OCI-LY3 (cell line): ENCODE results near the gene LY6G5C.

Experiments
- H2AFZ ChIP-seq: fragments of 200-600, 300-600 bp; shearing (Covaris generic); 2 replicates; pipeline ENCODE4 v1.6.0; 2014; ENCODE audit warnings: antibody characterized with exemption, low read depth, low read length
- H3K27ac ChIP-seq: fragments of 200-600, 300-600 bp; sonication (generic); 2 replicates; pipeline ENCODE4 v1.5.1; 2014; ENCODE audit warnings: mild to moderate bottlenecking, low read length, moderate library complexity, mixed read lengths
- H3K27me3 ChIP-seq: fragments of 200-600, 300-600 bp; sonication (generic); 2 replicates; pipeline ENCODE4 v1.6.1; 2014; ENCODE audit warnings: low read depth, low read length, mixed read lengths
- H3K36me3 ChIP-seq: fragments of 200-600, 300-600 bp; sonication (generic); replicated peaks from 2 replicates; pipeline ENCODE3; 2014; ENCODE audit warnings: low read depth, low read length, mixed read lengths
- H3K4me1 ChIP-seq: fragments of 300-600, 200-600 bp; sonication (generic); 2 replicates; pipeline ENCODE4 v1.6.1; 2014; ENCODE audit warnings: low read length, mixed read lengths
- H3K4me2 ChIP-seq: fragments of 200-600, 300-600 bp; sonication (generic); 2 replicates; pipeline ENCODE4 v1.6.1; 2014; ENCODE audit warnings: low read length, mixed read lengths
- H3K4me3 ChIP-seq: fragments of 300-600, 200-600 bp; sonication (generic); 2 replicates; pipeline ENCODE4 v1.5.1; 2014; ENCODE audit warnings: antibody characterized with exemption, mild to moderate bottlenecking, low read length, moderate library complexity
- H3K79me2 ChIP-seq: fragments of 300-600, 200-600 bp; shearing (Covaris generic); 2 replicates; pipeline ENCODE4 v1.6.1; 2014; ENCODE audit warnings: mild to moderate bottlenecking, low read length, mixed read lengths
- H3K9ac ChIP-seq: fragments of 300-600, 200-600 bp; shearing (Covaris generic); 2 replicates; pipeline ENCODE4 v1.6.0; 2014; ENCODE audit warnings: mild to moderate bottlenecking, low read length, moderate library complexity
- H3K9me3 ChIP-seq: fragments of 200-600, 300-600 bp; shearing (Covaris generic); 2 replicates; pipeline ENCODE4 v1.6.1; 2014; ENCODE audit warnings: low read length, mixed read lengths; ENCODE audit not compliant: insufficient read depth
- H4K20me1 ChIP-seq: fragments of 200-600, 300-600 bp; sonication (generic); 2 replicates; pipeline ENCODE4 v1.6.1; 2016; ENCODE audit warnings: low read length, mixed read lengths; ENCODE audit not compliant: insufficient read depth
- CTCF ChIP-seq: fragments of 200-600, 300-600 bp; sonication (generic); IDR thresholded peaks from 2 replicates; pipeline ENCODE4 v1.5.1; 2014; ENCODE audit warnings: antibody characterized with exemption, low read length, low read depth
- EZH2phosphoT487 ChIP-seq: fragments of 200-600 bp; shearing (Covaris generic); IDR thresholded peaks from 2 replicates; pipeline ENCODE4 v1.6.1; 2018; ENCODE audit warnings: antibody characterized with exemption, mixed run types, low read depth

LY6G5C gene

GRCh38 chr6:31689249-31690110 lies 8.6 kb upstream of the LY6G5C start:
- no peak overlapping the region for H3K4me3 ChIP-seq
- no peaks in the 10 kb centered on the region for H3K79me2 ChIP-seq
- H3K4me1 ChIP-seq, result peaks cover 5% of the 10 kb centered on the region; the same call in 1 of the 2 replicates
- H3K27me3 ChIP-seq, result no peaks in the 10 kb centered on the region
- no peaks in the 10 kb centered on the region for H4K20me1 ChIP-seq
- no peak overlapping the region for H2AFZ ChIP-seq
- TF ChIP-seq CTCF, result peak; percentile 25; the same call in 1 of the 2 replicates
- TF ChIP-seq EZH2phosphoT487, result no peak
- H3K4me2 ChIP-seq, result no peak overlapping the region
- H3K36me3 ChIP-seq, result peaks cover 2% of the 10 kb centered on the region
- no peak overlapping the region for H3K27ac ChIP-seq
- H3K9ac ChIP-seq, result no peak overlapping the region
- H3K9me3 ChIP-seq, result no peaks in the 10 kb centered on the region

DNA sequence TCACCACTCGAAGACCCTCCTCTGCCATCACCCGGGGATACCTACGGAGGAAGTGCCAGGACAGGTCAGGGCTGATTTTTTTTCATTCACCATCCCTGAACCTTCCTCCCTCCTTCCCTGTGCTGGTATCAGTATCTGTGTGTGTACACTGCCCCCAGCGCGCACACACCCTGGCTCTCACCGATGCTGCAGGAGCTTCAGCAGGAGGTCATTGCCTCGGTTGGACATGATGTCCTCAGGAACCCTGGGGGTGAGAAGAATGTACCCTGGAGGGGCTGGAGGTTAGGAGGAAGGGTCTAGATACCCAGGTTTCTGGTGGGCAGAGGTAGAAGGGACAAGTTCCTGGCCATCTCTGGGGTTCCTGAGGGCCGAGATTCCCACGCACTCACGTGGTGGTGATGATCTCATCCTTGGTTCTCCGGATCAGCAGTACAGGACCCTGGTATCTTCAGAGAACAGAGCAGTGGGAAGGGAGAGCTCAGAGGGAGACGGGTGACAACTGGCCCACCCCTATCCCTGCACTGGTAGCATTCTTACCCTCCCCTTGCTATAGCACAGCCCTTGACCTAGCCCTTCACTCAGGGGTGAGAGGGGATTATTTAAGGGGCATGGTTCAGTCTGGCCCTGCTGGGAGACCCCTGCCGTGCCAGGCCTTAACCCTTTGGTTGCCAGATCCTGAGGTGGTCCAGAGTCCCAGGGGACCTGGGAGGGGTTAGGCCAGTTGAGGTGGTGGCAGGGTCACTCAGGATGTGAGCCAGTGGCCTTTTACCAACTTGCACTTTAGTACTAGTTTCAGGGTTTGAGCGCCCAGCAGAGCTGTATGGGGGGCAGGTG lies 7.2 kb upstream of the LY6G5C start:
- Histone ChIP-seq H3K9ac (no peak overlapping the region), H3K36me3 (peaks cover 2% of the 10 kb centered on the region)

DNA sequence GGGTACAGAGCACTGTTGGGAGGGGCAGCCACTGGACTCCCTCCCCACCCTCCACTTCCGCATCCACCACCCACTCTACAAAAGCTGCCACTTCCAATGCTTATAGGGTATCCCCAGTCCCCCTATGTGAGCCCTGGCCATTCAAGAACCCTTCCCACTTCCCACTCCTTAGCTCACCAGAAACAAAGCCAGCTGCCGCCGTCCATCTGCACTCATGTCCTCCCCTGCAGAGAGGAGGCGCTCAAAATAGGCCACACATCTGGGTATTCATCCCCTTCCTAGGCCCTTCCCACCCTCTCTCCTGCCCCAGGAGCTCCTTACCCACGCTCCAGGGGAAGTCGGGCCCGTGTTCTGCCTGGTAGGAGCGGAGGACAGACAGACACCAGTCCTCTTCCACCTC lies 6.5 kb upstream of the LY6G5C start:
- no peaks in the 10 kb centered on the region for H3K79me2 ChIP-seq
- H3K4me2 ChIP-seq, result no peak overlapping the region
- peaks cover 2% of the 10 kb centered on the region for H3K36me3 ChIP-seq
- no peaks in the 10 kb centered on the region for H3K27me3 ChIP-seq
- H3K4me3 ChIP-seq, result no peak overlapping the region
- peaks cover 5% of the 10 kb centered on the region; the same call in 1 of the 2 replicates for H3K4me1 ChIP-seq
- no peak for TF ChIP-seq CTCF
- no peak for TF ChIP-seq EZH2phosphoT487
- H3K9ac ChIP-seq, result no peak overlapping the region
- H3K9me3 ChIP-seq, result no peaks in the 10 kb centered on the region
- H4K20me1 ChIP-seq, result no peaks in the 10 kb centered on the region
- H2AFZ ChIP-seq, result no peak overlapping the region
- H3K27ac ChIP-seq, result no peak overlapping the region

More for the DNA sequence above, 7.2 kb upstream of the LY6G5C start:
- Histone ChIP-seq H2AFZ (no peak overlapping the region), H3K9me3 (no peaks in the 10 kb centered on the region), H4K20me1 (no peaks in the 10 kb centered on the region), H3K4me2 (no peak overlapping the region), H3K79me2 (no peaks in the 10 kb centered on the region), H3K4me3 (no peak overlapping the region), H3K4me1 (peaks cover 5% of the 10 kb centered on the region; the same call in 1 of the 2 replicates), H3K27me3 (no peaks in the 10 kb centered on the region), H3K27ac (no peak overlapping the region)
- no peak for TF ChIP-seq CTCF
- no peak for TF ChIP-seq EZH2phosphoT487

- H3K36me3 ChIP-seq, result peaks cover 2% of the 10 kb centered on the region
Measured at GRCh38 chr6:31686483-31686882, 5.6 kb upstream of the LY6G5C start.

More at GRCh38 chr6:31686483-31686882, 5.6 kb upstream of the LY6G5C start:
- H3K4me3 ChIP-seq, result no peak overlapping the region
- H3K4me2 ChIP-seq, result no peak overlapping the region
- H3K79me2 ChIP-seq, result no peaks in the 10 kb centered on the region
- H3K4me1 ChIP-seq, result peaks cover 5% of the 10 kb centered on the region; the same call in 1 of the 2 replicates
- no peak overlapping the region for H3K27ac ChIP-seq
- no peaks in the 10 kb centered on the region for H4K20me1 ChIP-seq
- no peak overlapping the region for H3K9ac ChIP-seq
- no peaks in the 10 kb centered on the region for H3K9me3 ChIP-seq
- H3K27me3 ChIP-seq, result no peaks in the 10 kb centered on the region
- no peak for TF ChIP-seq CTCF
- no peak for TF ChIP-seq EZH2phosphoT487
- H2AFZ ChIP-seq, result no peak overlapping the region
